Measurements from ENCODE around the gene AAMDC. TPM values are rescaled to one million over a fixed set of nuclear protein-coding genes. Genes with fewer than 3 reads are reported as not detected.
"Not testable (repeated sequence)": the region's sequence is repeated elsewhere in the genome, so short reads cannot be mapped to it uniquely, and the experiment has no call there.

The AAMDC gene
- total RNA-seq, 4 donors from 2014 or later = 23.3 to 67.7 (median 26.5) TPM

DNA sequence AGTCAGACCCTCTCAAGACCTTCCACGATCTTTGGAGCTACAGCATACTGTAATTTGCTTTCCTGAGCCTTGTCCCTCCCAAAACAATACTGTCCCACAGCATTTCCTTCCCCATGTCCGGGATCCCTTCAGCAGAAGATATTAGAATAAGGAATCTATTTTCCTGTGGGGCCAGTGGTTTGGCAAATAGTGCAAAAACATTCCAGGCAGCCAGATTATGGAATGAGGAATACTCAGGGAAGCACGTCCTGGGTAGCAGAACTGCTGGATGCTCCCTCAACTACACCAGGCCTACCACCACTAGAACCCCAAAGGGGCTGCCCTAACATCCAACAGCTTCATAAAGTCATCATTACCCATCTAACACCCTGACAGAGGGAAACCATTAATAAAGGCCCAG is 61.5 kb downstream of the AAMDC start:
- intact Hi-C loops (cut with DNase I; ENCODE audit: low total_unique reads) = no loop called here
- no peak overlapping the region for H3K4me3 ChIP-seq (ENCODE audit: low read depth, poor library complexity, severe bottlenecking)
- no peak for TF ChIP-seq POLR2A (IDR thresholded peaks at IDR 0.05)
- TF ChIP-seq, protein P1, sequence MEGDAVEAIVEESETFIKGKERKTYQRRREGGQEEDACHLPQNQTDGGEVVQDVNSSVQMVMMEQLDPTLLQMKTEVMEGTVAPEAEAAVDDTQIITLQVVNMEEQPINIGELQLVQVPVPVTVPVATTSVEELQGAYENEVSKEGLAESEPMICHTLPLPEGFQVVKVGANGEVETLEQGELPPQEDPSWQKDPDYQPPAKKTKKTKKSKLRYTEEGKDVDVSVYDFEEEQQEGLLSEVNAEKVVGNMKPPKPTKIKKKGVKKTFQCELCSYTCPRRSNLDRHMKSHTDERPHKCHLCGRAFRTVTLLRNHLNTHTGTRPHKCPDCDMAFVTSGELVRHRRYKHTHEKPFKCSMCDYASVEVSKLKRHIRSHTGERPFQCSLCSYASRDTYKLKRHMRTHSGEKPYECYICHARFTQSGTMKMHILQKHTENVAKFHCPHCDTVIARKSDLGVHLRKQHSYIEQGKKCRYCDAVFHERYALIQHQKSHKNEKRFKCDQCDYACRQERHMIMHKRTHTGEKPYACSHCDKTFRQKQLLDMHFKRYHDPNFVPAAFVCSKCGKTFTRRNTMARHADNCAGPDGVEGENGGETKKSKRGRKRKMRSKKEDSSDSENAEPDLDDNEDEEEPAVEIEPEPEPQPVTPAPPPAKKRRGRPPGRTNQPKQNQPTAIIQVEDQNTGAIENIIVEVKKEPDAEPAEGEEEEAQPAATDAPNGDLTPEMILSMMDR (IDR thresholded peaks at IDR 0.05) = no peak
- WGBS, 2 donors = 73 to 75% methylated on average over 3 of the region's 3 CpGs
- DNase-seq (ENCODE audit: low spot score in 2 of 2) = no peak

DNA sequence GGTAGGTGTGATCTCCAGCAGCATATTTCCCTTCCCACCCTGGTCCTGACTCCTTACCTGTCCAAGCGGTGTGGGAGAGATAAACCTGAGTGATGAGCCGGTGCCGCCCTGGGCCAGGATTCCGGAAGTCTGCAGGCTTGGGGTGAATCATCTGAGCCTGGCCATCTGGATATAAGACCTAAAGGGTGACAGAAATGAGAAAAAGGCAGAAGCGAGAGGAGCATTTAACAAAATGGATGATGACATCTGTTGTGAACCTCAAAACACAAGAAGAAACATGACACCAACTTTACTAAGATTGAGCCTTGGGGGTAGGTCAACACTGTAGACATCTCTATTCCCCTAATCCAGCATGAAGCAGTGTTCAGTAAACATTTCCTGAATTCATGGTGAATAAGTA is 62.8 kb downstream of the AAMDC start:
- 95 to 98% methylated on average over 5 of the region's 5 CpGs for WGBS, 2 donors
- no peak for DNase-seq (ENCODE audit: low spot score in 2 of 2)
- TF ChIP-seq POLR2A (IDR thresholded peaks at IDR 0.05) = no peak
- TF ChIP-seq, protein P1 (IDR thresholded peaks at IDR 0.05) = no peak
- no peak overlapping the region for H3K4me3 ChIP-seq (ENCODE audit: low read depth, poor library complexity, severe bottlenecking)
- intact Hi-C loops (cut with DNase I; ENCODE audit: low total_unique reads) = no loop called here

DNA sequence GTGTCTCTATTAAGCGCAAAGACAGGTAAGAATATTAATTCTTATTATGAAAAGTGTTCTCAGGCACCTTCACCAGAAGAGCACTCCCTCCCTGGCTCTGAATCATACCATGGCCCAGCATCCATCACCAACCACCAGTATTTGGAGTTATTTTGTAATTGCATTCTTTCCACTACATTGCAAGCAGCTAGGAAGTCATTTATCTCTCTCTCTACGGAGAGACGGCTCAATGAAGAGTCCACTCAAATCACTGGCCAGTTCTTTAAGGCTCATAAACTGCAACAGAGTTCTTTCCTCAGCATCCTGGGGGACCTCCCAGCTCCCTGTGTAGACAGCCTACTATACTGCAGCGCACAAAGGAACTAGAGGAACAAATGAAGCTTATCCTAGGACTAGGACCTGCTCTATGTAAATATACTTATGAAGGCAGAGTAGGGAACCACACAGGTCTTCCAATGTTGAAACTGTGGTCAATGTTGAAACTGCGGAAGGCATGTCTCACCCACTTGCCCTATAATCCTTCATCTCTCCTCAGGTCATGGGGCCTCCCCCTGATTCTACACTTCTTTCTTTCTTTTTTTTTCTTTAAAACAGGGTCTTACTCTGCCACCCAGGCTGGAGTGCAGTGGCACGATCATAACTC is 63.4 kb downstream of the AAMDC start:
- TF ChIP-seq, protein P1 (IDR thresholded peaks at IDR 0.05) = no peak
- TF ChIP-seq POLR2A (IDR thresholded peaks at IDR 0.05) = no peak
- intact Hi-C loops (cut with DNase I; ENCODE audit: low total_unique reads) = no loop called here
- H3K4me3 ChIP-seq (ENCODE audit: low read depth, poor library complexity, severe bottlenecking) = no peak overlapping the region
- no peak for DNase-seq (ENCODE audit: low spot score in 2 of 2)
- 93 to 96% methylated on average over 6 of the region's 6 CpGs for WGBS, 2 donors

DNA sequence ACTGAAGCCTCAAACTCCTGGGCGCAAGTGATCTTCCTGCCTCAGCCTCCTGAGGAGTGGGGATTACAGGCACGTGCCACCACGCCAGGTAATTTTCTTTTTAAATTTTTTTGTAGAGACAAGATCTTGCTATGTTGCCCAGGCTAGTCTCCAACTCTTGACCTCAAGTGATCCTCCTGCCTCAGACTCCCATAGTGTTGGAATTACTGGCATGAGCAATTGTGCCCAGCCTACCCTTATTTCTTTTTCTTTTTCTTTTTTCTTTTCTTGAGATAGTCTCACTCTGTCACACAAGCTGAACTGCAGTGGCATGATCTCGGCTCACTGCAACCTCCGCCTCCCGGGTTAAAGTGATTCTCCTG is 63.9 kb downstream of the AAMDC start:
- no peak for DNase-seq (ENCODE audit: low spot score in 2 of 2)
- TF ChIP-seq POLR2A (IDR thresholded peaks at IDR 0.05) = no peak
- TF ChIP-seq, protein P1 (IDR thresholded peaks at IDR 0.05) = no peak
- intact Hi-C loops (cut with DNase I; ENCODE audit: low total_unique reads) = no loop called here
- 98% methylated on average over 6 of the region's 6 CpGs for WGBS, 2 donors
- no peak overlapping the region for H3K4me3 ChIP-seq (ENCODE audit: low read depth, poor library complexity, severe bottlenecking)

DNA sequence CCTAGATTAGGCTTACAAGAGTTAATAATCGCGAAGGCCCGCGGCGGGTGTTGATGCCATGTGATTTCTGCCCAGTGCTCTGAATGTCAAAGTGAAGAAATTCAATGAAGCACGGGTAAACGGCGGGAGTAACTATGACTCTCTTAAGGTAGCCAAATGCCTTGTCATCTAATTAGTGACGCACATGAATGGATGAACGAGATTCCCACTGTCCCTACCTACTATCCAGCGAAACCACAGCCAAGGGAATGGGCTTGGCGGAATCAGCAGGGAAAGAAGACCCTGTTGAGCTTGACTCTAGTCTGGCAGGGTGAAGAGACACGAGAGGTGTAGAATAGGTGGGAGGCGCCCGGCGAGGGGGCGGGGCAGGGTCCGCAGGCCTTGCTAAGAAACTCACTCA is 65.5 kb downstream of the AAMDC start:
- H3K4me3 ChIP-seq (ENCODE audit: low read depth, poor library complexity, severe bottlenecking) = no peak overlapping the region
- intact Hi-C loops (cut with DNase I; ENCODE audit: low total_unique reads) = no loop called here
- 96 to 97% methylated on average over 18 of the region's 18 CpGs for WGBS, 2 donors
- TF ChIP-seq POLR2A (IDR thresholded peaks at IDR 0.05) = no peak
- TF ChIP-seq, protein P1 (IDR thresholded peaks at IDR 0.05) = no peak
- no peak for DNase-seq (ENCODE audit: low spot score in 2 of 2)

DNA sequence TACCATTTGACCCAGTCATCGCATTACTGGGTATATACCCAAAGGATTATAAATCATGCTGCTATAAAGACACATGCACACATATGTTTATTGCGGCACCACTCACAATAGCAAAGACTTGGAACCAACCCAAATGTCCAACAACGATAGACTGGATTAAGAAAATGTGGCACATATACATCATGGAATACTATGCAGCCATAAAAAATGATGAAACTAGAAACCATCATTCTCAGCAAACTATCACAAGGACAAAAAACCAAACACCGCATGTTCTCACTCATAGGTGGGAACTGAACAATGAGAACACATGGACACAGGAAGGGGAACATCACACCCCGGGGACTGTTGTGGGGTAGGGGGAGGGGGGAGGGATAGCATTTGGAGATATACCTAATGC is 68.1 kb downstream of the AAMDC start:
- WGBS, 2 donors = 93 to 94% methylated on average over 5 of the region's 5 CpGs
- DNase-seq (ENCODE audit: low spot score in 2 of 2); intact Hi-C loops (cut with DNase I; ENCODE audit: low total_unique reads); H3K4me3 ChIP-seq (ENCODE audit: low read depth, poor library complexity, severe bottlenecking): not testable (repeated sequence)

DNA sequence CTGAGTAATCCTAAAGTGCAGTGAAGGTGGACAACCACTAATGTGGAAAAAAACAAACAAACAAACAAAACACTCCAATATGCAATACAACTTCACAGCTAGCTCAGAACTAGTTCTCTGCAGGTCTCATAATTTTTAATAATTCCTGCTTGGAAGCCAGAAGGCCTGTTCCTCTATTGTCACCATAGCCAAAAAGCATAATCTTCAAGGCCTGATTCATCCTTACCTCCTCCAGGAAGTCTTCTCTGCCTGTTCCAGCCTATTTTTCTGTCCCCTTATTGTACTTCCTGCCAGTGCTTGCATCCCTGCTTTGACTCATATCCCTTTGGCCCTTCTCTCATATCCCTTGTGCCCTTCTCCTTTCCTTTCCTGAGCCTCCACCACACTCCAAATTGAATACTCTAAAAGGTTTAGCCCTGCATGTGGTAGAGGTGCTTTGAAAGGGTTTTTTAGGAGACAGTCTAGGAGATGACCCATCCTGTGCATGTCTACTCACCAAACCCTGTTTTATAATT is 69.2 kb downstream of the AAMDC start:
- H3K4me3 ChIP-seq (ENCODE audit: low read depth, poor library complexity, severe bottlenecking); DNase-seq (ENCODE audit: low spot score in 2 of 2); intact Hi-C loops (cut with DNase I; ENCODE audit: low total_unique reads): not testable (repeated sequence)

DNA sequence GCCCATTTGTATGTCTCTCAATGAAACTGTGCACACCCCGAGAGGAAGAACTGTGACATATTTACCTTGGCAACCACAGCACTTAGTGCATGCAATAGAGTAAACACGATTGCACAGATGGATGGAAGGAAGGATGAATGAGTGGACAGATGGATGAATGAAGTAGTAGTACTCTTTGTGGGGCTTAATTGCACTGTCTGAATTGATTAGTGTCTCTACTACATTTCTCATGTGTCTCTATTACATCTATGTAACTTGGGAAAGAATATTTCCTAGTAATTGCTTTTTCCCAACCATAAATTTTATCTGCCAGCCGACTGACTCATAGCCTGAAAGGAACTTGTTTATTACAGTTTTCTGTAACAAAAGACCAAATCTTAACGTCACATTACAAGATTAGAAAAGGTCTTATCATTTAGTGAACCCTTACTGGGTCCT is 69.7 kb downstream of the AAMDC start:
- H3K4me3 ChIP-seq (ENCODE audit: low read depth, poor library complexity, severe bottlenecking); DNase-seq (ENCODE audit: low spot score in 2 of 2); intact Hi-C loops (cut with DNase I; ENCODE audit: low total_unique reads): not testable (repeated sequence)
- 45 to 48% methylated on average over 4 of the region's 4 CpGs for WGBS, 2 donors

DNA sequence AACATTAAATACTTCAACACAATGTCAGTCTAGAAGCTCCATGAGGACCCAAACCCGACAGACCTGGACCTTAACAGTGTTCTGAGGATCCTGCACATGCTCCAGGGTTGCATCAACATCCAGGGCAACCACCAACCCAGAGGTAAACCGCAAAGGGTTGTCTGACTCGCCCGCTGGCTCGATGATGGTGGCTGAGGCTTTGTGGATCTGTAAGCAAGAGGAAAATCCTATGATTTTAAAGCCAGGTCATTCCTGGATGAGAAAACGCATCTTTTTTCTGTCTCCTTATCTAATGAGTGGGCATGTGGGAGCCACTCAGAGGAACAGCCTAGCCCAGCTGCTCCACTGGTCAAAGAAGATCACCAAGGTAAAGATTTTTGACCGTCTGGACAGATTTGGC is 70.3 kb downstream of the AAMDC start:
- WGBS, 2 donors = 94% methylated on average over 7 of the region's 7 CpGs
- intact Hi-C loops (cut with DNase I; ENCODE audit: low total_unique reads); H3K4me3 ChIP-seq (ENCODE audit: low read depth, poor library complexity, severe bottlenecking); DNase-seq (ENCODE audit: low spot score in 2 of 2): not testable (repeated sequence)

DNA sequence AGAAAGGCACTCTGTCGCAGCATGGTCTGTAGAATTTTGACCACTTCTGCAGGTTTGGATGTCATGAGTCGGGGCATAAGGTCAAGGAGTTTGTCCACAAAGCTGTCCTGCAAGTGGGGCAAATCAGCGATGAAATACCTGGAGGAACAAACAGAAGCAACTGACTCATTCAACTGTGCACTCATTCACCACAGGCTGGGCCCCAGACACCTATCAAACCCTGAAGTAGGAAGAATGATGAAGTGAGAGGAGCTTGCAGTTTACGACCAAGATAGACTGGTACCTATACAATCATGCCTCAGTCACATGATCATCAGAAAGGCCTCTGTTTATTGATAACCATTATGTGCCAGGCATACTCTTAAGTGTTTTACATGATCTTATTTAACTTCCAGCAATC is 70.8 kb downstream of the AAMDC start:
- intact Hi-C loops (cut with DNase I; ENCODE audit: low total_unique reads); DNase-seq (ENCODE audit: low spot score in 2 of 2); H3K4me3 ChIP-seq (ENCODE audit: low read depth, poor library complexity, severe bottlenecking): not testable (repeated sequence)
- WGBS, 2 donors = 86 to 90% methylated on average over 1 to 2 of the region's 4 CpGs
